Right forelimb (tissue), 1 donor: ENCODE data around the gene SOX5.
"Not testable (repeated sequence)": the region's sequence is repeated elsewhere in the genome, so short reads cannot be mapped to it uniquely, and the experiment has no call there.

Source experiments
- DNase-seq: peaks from one replicate; pipeline ENCODE4 v3.0.0-alpha.2; 2018

Gene SOX5

GRCh38 chr12:23751641-23752040, 197.8 kb downstream of the SOX5 start:
- no peak for DNase-seq

GRCh38 chr12:23750923-23751322, 198.5 kb downstream of the SOX5 start:
- no peak for DNase-seq

- no peak for DNase-seq
Observed at GRCh38 chr12:23744696-23745095, 204.8 kb downstream of the SOX5 start.

GRCh38 chr12:23742574-23742973, 206.9 kb downstream of the SOX5 start:
- DNase-seq: no peak

- DNase-seq: no peak
Observed at GRCh38 chr12:23731493-23731892, 218.0 kb downstream of the SOX5 start.

- DNase-seq: no peak
Observed at GRCh38 chr12:23731035-23731434, 218.4 kb downstream of the SOX5 start.

- DNase-seq: no peak
Observed at GRCh38 chr12:23729359-23729758, 220.1 kb downstream of the SOX5 start.

GRCh38 chr12:23726646-23727045, 222.8 kb downstream of the SOX5 start:
- no peak for DNase-seq

- DNase-seq: no peak
Observed at GRCh38 chr12:23722655-23723054, 226.8 kb downstream of the SOX5 start.

- no peak for DNase-seq
Observed at GRCh38 chr12:23721268-23721667, 228.2 kb downstream of the SOX5 start.

GRCh38 chr12:23719493-23719892, 230.0 kb downstream of the SOX5 start:
- DNase-seq: no peak

GRCh38 chr12:23710361-23710760, 239.1 kb downstream of the SOX5 start:
- DNase-seq: not testable (repeated sequence)

- DNase-seq: no peak
Observed at GRCh38 chr12:23708185-23708837, 241.2 kb downstream of the SOX5 start.

- DNase-seq: no peak
Observed at GRCh38 chr12:23707270-23707669, 242.2 kb downstream of the SOX5 start.

- DNase-seq: no peak
Observed at GRCh38 chr12:23704992-23705943, 244.2 kb downstream of the SOX5 start.

- no peak for DNase-seq
Observed at GRCh38 chr12:23703051-23703450, 246.4 kb downstream of the SOX5 start.

- DNase-seq: no peak
Observed at GRCh38 chr12:23699031-23699430, 250.4 kb downstream of the SOX5 start.

GRCh38 chr12:23694920-23695319, 254.6 kb downstream of the SOX5 start:
- no peak for DNase-seq

- DNase-seq: no peak
Observed at GRCh38 chr12:23694307-23694706, 255.2 kb downstream of the SOX5 start.

- no peak for DNase-seq
Observed at GRCh38 chr12:23687947-23688346, 261.5 kb downstream of the SOX5 start.

- DNase-seq: no peak
Observed at GRCh38 chr12:23686095-23686494, 263.4 kb downstream of the SOX5 start.

GRCh38 chr12:23684121-23684520, 265.3 kb downstream of the SOX5 start:
- no peak for DNase-seq

GRCh38 chr12:23681237-23681636, 268.2 kb downstream of the SOX5 start:
- DNase-seq: no peak

GRCh38 chr12:23674064-23674463, 275.4 kb downstream of the SOX5 start:
- DNase-seq: no peak
